ENCODE results near the gene GCNT3.
"Not testable (repeated sequence)": the region's sequence is repeated elsewhere in the genome, so short reads cannot be mapped to it uniquely, and the experiment has no call there.

Gene GCNT3

DNA sequence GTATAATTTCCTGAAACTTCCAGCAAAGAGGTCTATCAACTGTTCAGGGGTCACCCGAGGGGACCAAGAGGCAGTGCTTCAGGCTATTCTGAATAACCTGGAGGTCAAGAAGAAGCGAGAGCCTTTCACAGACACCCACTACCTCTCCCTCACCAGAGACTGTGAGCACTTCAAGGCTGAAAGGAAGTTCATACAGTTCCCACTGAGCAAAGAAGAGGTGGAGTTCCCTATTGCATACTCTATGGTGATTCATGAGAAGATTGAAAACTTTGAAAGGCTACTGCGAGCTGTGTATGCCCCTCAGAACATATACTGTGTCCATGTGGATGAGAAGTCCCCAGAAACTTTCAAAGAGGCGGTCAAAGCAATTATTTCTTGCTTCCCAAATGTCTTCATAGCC, 6.8 kb downstream of the GCNT3 start:
- DNase-seq: no peak

GRCh38 chr15:59622289-59622688, 10.7 kb downstream of the GCNT3 start:
- peak in 1 of 2 donors; percentile 26 for DNase-seq

GRCh38 chr15:59632714-59633113, 21.1 kb downstream of the GCNT3 start:
- no peak for DNase-seq

- no peak for DNase-seq
These were observed 24.6 kb downstream of the GCNT3 start for GRCh38 chr15:59636184-59636583.

- DNase-seq: not testable (repeated sequence)
These were observed 25.9 kb downstream of the GCNT3 start for GRCh38 chr15:59637507-59637906.

DNA sequence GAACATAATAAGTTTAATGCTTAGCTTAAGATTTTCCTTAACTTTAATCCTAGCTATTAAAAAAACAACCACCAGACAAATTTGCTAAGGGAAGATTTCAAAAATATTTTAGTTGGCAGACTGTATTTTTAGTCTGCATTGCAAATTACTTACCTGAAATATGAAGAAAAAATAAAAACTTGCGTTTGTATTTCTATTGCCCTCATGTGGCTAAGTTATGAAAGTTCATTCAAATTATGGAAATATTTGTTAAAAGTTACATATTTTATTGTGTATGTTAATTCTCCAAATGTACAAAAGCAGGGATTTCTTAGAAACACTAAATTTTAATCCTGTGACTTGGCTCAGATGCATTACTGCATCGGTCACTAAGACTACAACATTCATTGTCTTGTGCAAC, 30.8 kb downstream of the GCNT3 start:
- DNase-seq: no peak

DNA sequence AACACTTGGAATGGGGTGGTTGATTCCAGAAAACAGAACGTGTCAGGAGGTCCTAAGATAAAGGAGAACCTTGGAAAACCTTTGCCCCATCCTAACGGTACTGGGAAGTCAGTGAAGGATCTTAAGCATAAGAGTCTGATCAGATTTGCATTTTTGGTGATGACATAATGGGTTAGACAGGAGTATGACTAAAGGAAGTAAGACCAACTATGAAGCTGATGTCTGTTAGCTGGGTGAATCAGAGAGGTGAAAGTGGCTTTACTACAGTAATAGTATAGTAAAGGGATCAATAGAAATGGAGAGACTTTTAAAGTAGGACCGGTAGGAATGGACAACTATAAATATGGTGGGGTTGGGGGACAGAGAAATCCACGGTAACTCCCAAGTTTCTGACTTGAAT, 33.2 kb downstream of the GCNT3 start:
- DNase-seq: no peak

DNA sequence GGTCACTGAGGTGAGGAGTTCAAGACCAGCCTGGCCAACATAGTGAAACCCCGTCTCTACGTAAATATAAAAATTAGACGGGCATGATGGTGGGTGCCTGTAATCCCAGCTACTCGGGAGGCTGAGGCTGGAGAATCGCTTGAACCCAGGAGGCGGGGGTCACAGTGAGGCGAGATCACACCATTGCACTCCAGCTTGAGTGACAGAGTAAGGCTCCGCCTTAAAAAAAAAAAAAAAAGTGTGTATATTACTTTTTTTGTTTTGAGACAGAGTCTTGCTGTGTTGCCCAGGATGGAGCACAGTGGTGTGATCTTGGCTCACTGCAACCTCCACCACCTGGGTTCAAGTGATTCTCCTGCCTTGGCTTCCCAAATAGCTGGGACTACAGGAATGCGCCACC, 34.2 kb downstream of the GCNT3 start:
- not testable (repeated sequence) for DNase-seq

GRCh38 chr15:59646277-59646676, 34.7 kb downstream of the GCNT3 start:
- no peak for DNase-seq

GRCh38 chr15:59647085-59647484, 35.5 kb downstream of the GCNT3 start:
- DNase-seq: no peak

- DNase-seq: no peak
These were observed 38.0 kb downstream of the GCNT3 start for GRCh38 chr15:59649603-59650002.

GRCh38 chr15:59654046-59654445, 42.5 kb downstream of the GCNT3 start:
- DNase-seq: no peak

GRCh38 chr15:59656897-59657634, 45.5 kb downstream of the GCNT3 start, which contains the start of gene GTF2A2:
Gene GTF2A2, minus strand, starts transcription at chr15:59657515. Its CDS starts 5,238 bp downstream, at chr15:59652277.
- DNase-seq: peak; percentile 88 to 89

DNA sequence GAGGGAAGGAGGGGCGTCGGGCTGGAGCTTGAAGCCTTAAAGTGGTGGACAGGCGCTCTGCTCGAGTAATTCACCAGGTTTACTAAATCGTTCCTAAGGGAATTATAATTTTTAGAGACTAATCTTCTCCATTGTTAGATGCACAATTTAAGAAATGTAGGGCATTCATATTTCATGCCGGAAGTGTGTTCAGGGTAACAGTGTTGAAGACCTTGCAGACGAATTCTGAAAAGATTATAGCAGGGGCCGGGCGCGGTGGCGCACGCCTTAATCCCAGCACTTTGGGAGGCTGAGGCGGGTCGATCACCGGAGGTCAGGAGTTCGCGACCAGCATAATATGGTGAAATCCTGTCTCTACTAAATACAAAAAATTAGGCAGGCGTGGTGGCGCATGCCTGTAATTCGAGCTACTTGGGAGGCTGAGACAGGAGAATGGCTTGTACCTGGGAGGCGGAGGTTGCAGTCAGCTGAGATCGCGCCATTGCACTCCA, 46.1 kb downstream of the GCNT3 start:
- DNase-seq: peak; percentile 1

DNA sequence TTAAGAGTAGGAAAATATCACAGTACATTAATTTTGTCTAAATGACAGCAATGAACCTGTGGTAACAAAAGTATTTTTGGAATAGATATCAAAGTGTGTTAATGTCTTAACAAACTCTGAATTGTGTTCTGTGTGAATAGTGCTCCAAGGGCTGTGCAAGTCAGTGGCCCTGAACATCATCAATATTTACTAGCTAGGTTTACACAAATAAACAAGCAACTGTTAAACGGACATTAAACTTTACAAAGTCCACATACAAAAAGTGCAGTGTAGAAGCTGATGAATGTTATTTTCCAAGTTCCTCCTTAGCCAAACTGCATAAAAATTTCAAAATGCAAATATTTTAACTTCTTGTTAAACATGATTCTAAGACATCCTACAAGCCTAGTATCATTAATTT, 47.8 kb downstream of the GCNT3 start:
- DNase-seq: no peak

GRCh38 chr15:59662260-59662659, 50.7 kb downstream of the GCNT3 start:
- DNase-seq: no peak

- no peak for DNase-seq
These were observed 57.0 kb downstream of the GCNT3 start for GRCh38 chr15:59668556-59668955.

All from activated CD4-positive, alpha-beta T cell treated with anti-CD3 and anti-CD28 coated beads for 4 hours (primary cell).